HepG2 (cell line): Measurements from ENCODE around the gene ZNF189. TPM values are rescaled to one million over a fixed set of nuclear protein-coding genes. Genes with fewer than 3 reads are reported as not detected.

Experiments used
- ARID4A ChIP-seq: sonication (generic); formaldehyde crosslinking; IDR thresholded peaks from 2 replicates; pipeline ENCODE4 v1.5.0; 2020; ENCODE audit warnings: mild to moderate bottlenecking, missing genetic modification reagents, borderline replicate concordance
- ATF3 ChIP-seq: sonication (generic); formaldehyde crosslinking; IDR thresholded peaks from 2 replicates; pipeline ENCODE4 v1.4.0; 2020; ENCODE audit warnings: missing genetic modification reagents
- CBX1 ChIP-seq: IDR thresholded peaks from one replicate; pipeline ENCODE4 v1.6.1; 2016; ENCODE audit warnings: antibody characterized with exemption, low read depth
- CERS6 ChIP-seq: sonication (generic); formaldehyde crosslinking; IDR thresholded peaks from 2 replicates; pipeline ENCODE4 v1.5.0; 2020; ENCODE audit warnings: missing genetic modification reagents
- FOXO1 ChIP-seq: sonication (generic); formaldehyde crosslinking; IDR thresholded peaks from 2 replicates; pipeline ENCODE4 v1.4.0; 2020; ENCODE audit warnings: missing genetic modification reagents
- GATAD2A ChIP-seq: IDR thresholded peaks from 2 replicates; pipeline ENCODE4 v1.6.1; 2016
- HES4 ChIP-seq: sonication (generic); formaldehyde crosslinking; IDR thresholded peaks from 2 replicates; pipeline ENCODE4 v1.9.0; 2021; ENCODE audit warnings: mild to moderate bottlenecking, missing genetic modification reagents, borderline replicate concordance
- HIVEP1 ChIP-seq: sonication (generic); formaldehyde crosslinking; IDR thresholded peaks from 2 replicates; pipeline ENCODE4 v1.4.0; 2020; ENCODE audit warnings: mild to moderate bottlenecking, missing genetic modification reagents
- PAF1 ChIP-seq: IDR thresholded peaks from 2 replicates; pipeline ENCODE4 v1.6.1; 2016; ENCODE audit warnings: missing genetic modification reagents, missing compliant biosample characterization
- PRPF4 ChIP-seq: fragments of 200-400 bp; formaldehyde crosslinking; IDR thresholded peaks from 2 replicates; pipeline ENCODE4 v1.6.1; 2016; ENCODE audit warnings: low read length, low read depth; ENCODE audit not compliant: poor library complexity, severe bottlenecking
- RAD21 ChIP-seq: fragments of 450-650 bp; formaldehyde crosslinking; IDR thresholded peaks from 2 replicates; pipeline ENCODE4 v1.5.0; 2020; ENCODE audit warnings: mild to moderate bottlenecking
- THAP9 ChIP-seq: sonication (generic); formaldehyde crosslinking; IDR thresholded peaks from 2 replicates; pipeline ENCODE4; 2020; ENCODE audit warnings: missing genetic modification reagents, mild to moderate bottlenecking, borderline replicate concordance
- ZBTB1 ChIP-seq: sonication (generic); formaldehyde crosslinking; IDR thresholded peaks from 2 replicates; pipeline ENCODE4 v1.4.0; 2020; ENCODE audit warnings: missing genetic modification reagents, borderline replicate concordance
- ZNF10 ChIP-seq: sonication (generic); formaldehyde crosslinking; IDR thresholded peaks from 2 replicates; pipeline ENCODE4 v1.4.0; 2020; ENCODE audit warnings: mild to moderate bottlenecking, low read depth, missing genetic modification reagents, borderline replicate concordance
- ZNF343 ChIP-seq: sonication (generic); formaldehyde crosslinking; IDR thresholded peaks from 2 replicates; pipeline ENCODE4 v1.4.0; 2020; ENCODE audit warnings: mild to moderate bottlenecking, missing genetic modification reagents
- ZNF430 ChIP-seq: sonication (generic); formaldehyde crosslinking; IDR thresholded peaks from 2 replicates; pipeline ENCODE4 v1.9.0; 2021; ENCODE audit warnings: mild to moderate bottlenecking, missing genetic modification reagents
- ZNF512B ChIP-seq: sonication (generic); formaldehyde crosslinking; IDR thresholded peaks from 2 replicates; pipeline ENCODE4 v1.5.1; 2020; ENCODE audit warnings: missing genetic modification reagents, mild to moderate bottlenecking, borderline replicate concordance
- ZSCAN25 ChIP-seq: sonication (generic); formaldehyde crosslinking; IDR thresholded peaks from 2 replicates; pipeline ENCODE4 v1.8.0; 2022; ENCODE audit warnings: mild to moderate bottlenecking, missing genetic modification reagents
- polyA plus RNA-seq, 8 experiments: library from polyadenylated mRNA; depleted of rRNA in 3 of 8; stranded (reverse) in 7 of 8; unstranded in 1 of 8; fragments of >200 nt; fragmentation: Illumina TruSeq in 4 of 8; extraction: Trizol in 4 of 8; gene quantifications; 2 replicates each; pipeline versions ENCODE4 v1.2.1 to v1.2.3, GENCODE V29; 2011 to 2016; ENCODE audit warnings: low read depth in 4 of 8, missing spikeins in 1 of 8, mixed read lengths in 1 of 8; ENCODE audit not compliant: insufficient read depth in 1 of 8
- total RNA-seq, 5 experiments: library from RNA; depleted of rRNA; stranded (reverse); fragments of >200 nt; fragmentation: Illumina TruSeq; extraction: Trizol; gene quantifications; 2 replicates each; pipeline ENCODE4 v1.2.3, GENCODE V29; 2016; ENCODE audit warnings: low read depth in 1 of 5

The ZNF189 gene
- total and polyA plus RNA-seq, 2 of the 13 experiments (the other 11 are each of a cell fraction or from before 2014, with no cell fraction given) = 8.4 to 50.0 TPM

- TF ChIP-seq ARID4A (CRISPR knock-in tag) = no peak
- no peak; the same call in 1 of the 2 replicates for TF ChIP-seq HIVEP1
- TF ChIP-seq CERS6 (CRISPR knock-in tag) = no peak
- TF ChIP-seq RAD21 (CRISPR knock-in tag) = no peak
- no peak for TF ChIP-seq PAF1 (CRISPR knock-in tag)
- TF ChIP-seq ZBTB1 (CRISPR knock-in tag) = no peak
- no peak; the same call in 1 of the 2 replicates for TF ChIP-seq ZNF343 (CRISPR knock-in tag)
- TF ChIP-seq GATAD2A (CRISPR knock-in tag) = no peak
- TF ChIP-seq HES4 (CRISPR knock-in tag) = peak; percentile 62; the same call in 1 of the 2 replicates
- no peak for TF ChIP-seq ZNF10 (CRISPR knock-in tag)
- no peak for TF ChIP-seq ZNF512B (CRISPR knock-in tag)
- TF ChIP-seq ZSCAN25 (CRISPR knock-in tag) = 0 out of 2 replicates have a peak, but pooled peaks have one; percentile 70
- no peak for TF ChIP-seq FOXO1 (CRISPR knock-in tag)
- TF ChIP-seq CBX1 = no peak
- TF ChIP-seq ATF3 (CRISPR knock-in tag) = no peak
- 0 out of 2 replicates have a peak, but pooled peaks have one; percentile 2 for TF ChIP-seq THAP9 (CRISPR knock-in tag)
- no peak for TF ChIP-seq PRPF4
- TF ChIP-seq ZNF430 = peak; percentile 58; the same call in 1 of the 2 replicates
Observed at GRCh38 chr9:101398930-101399642, 435 bp downstream of the ZNF189 start (continued).
